KG1 (cell line): ENCODE data around the gene NKX1-1.

Source experiments
- DNase-seq: peaks from one replicate; lab custom pipeline; 2025; lab: John Stamatoyannopoulos, UW

Gene NKX1-1

GRCh38 chr4:1359976-1360375 lies 46.3 kb downstream of the NKX1-1 start:
- no peak for DNase-seq

GRCh38 chr4:1359144-1359501 lies 47.1 kb downstream of the NKX1-1 start:
- DNase-seq: no peak

- no peak for DNase-seq
Measured at GRCh38 chr4:1358421-1359143, 47.7 kb downstream of the NKX1-1 start.

- no peak for DNase-seq
Measured at GRCh38 chr4:1357356-1358248, 48.6 kb downstream of the NKX1-1 start.

- no peak for DNase-seq
Measured at GRCh38 chr4:1356181-1356998, 49.9 kb downstream of the NKX1-1 start.

- no peak for DNase-seq
Measured at GRCh38 chr4:1355378-1355777, 50.9 kb downstream of the NKX1-1 start.

- no peak for DNase-seq
Measured at GRCh38 chr4:1354983-1355275, 51.3 kb downstream of the NKX1-1 start.

GRCh38 chr4:1354136-1354982 lies 51.9 kb downstream of the NKX1-1 start:
- DNase-seq: no peak

GRCh38 chr4:1353186-1354055 lies 52.8 kb downstream of the NKX1-1 start:
- no peak for DNase-seq
